Stimulated activated CD4-positive, alpha-beta T cell treated with anti-CD3 and anti-CD28 coated beads, Interleukin-1b, Interleukin-23, amount 100 ng/mL, for 24 hours (primary cell): ENCODE data around the gene KL.

Experiments
- DNase-seq, 4 experiments: peaks; one replicate each; pipeline ENCODE4 v3.0.0-alpha.2; 2020; ENCODE audit warnings: low read depth in 4 of 4, low spot score in 1 of 4

KL gene

DNA sequence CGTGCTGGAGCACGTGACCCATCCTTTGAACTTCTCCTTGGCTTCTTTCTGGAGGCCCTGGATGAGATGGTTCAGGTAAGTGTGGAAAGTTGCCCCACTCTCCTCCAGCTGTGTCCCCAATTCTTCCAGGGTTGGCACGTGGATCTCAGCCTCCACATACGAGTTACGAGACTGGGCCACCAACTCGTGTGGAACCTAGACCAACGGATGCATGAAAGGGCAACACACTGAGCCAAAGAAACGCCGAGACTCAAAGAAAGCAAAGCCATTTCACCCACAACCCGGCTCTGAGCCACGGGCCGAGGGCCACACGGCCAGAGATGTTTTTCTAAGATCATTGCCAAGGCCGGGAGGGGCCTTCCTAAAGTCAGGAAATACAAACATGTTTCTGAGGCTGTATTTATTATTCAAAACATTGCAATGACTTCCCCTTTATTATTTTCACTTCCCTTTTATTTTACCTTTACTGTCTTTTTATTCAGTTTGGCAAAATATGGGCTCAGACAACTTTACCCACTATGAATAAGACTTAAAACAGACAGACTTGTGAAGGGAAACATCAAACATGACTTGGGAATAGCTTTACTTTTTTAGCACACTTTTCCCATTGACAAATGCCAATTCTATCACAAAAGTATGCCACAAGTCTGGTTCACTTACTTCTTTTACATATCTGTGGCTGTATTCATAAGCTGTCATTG, 94.6 kb downstream of the KL start:
- DNase-seq = no peak

DNA sequence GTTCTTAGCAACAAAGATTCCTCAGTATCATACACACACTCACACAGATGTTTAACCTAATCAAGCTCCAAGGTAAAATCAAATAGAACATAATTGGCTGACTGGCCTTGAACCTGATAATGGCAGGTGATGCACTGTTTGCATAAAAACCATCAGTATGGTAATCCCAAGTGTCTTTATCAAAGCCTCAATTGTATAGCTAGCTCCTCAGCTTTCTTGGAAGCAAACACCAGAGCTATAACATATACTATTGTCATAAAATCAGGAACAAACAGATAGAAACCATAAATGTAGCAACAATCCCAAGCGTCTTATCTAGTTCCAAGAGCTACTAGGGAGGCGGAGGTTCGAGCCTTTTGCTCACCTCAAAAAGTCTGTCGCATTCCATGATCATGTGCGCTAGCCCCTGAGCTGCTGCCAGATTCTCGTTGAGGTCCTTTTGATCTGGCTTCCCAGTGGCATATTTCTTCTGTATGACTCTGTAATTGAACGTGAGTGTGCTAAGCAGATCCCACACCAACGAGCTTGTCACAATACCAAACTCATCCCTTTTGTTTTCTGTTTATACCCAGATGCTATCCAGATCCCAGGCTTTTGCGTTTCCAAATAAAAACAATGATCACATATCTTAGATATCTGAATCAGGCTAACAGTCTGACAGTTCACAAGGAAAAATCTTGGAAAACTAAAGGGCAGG, 95.3 kb downstream of the KL start:
- DNase-seq = no peak

DNA sequence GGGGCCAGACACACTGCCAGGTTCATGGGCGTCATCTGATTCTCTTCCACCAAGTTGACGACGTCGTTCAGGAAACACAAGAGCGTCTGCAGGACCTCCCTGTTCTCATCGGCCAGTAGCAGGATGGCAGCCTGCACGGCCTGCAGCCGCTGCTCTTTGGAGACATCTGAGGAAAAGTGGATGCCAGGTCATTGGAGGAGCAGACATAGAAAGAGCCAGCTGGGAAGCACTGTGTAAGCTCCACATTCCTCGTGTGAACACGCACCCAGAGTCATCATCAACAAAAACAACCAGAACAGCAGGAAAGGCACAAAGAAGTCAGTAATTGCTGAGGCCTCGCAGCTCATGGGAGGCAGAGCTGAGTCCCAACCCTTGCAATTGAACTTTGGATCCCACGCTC, 96.5 kb downstream of the KL start:
- DNase-seq = no peak

DNA sequence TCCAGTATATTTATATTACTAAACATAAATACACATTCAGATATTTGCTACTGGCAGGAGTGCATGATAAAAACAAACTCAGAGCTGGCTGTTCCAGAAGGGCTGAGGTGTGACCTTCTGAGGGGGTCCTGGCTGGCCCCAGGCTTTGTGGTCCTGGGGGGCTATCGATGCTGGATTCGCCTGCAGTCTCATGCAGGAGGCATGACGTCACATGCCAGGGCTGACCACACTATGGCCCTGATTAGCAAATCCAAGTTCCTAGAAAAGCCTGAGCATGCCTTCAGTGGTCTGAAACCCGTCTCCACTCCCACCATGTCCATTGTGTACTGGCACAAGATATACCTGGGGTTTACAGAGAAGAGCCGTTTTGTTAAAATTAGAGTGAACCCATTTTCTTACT, 97.9 kb downstream of the KL start:
- no peak for DNase-seq

DNA sequence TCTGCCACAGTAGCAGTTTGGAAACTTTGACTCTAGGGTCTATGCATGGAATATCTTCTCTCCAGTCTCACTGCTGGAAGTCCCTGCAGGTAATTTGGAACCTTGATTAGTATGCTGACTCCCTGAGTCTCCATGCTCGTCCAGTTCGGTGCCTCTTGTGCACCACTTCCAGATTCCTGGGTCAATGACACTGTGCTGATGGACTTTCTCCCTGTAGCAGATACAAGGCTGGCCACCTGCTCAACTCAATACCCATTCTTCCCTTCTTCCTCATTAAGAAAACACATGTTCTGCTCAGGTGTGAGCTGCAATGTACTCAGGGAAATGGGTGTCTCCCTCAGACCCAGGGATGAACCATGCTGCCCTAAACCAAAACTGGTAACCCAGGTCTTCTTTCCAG, 99.1 kb downstream of the KL start:
- no peak for DNase-seq
